Caco-2 (cell line): ENCODE results near the gene NPTN. TPM values are rescaled to one million over a fixed set of nuclear protein-coding genes. Genes with fewer than 3 reads are reported as not detected.

Experiments used
- BruUV-seq: library from RNA; stranded (reverse); fragments of 400-500 nt; replicated peaks from 2 replicates; lab custom pipeline; 2021; lab: Mats Ljungman, UMichigan
- CTCF ChIA-PET: fragments of 300-600 bp; sonication (Branson Sonifier 250); formaldehyde crosslinking; loops from one replicate; lab custom pipeline; 2022; ENCODE audit warnings: antibody characterized with exemption; lab: Charles Lee
- POLR2A ChIA-PET: fragments of 300-600 bp; sonication (Branson Sonifier 250); formaldehyde crosslinking; loops from one replicate; lab custom pipeline; 2022; ENCODE audit warnings: antibody characterized with exemption; lab: Charles Lee
- DNase-seq, 2 experiments: peaks; one replicate each; pipeline versions ENCODE4 v3.0.0 to v3.0.0-alpha.2; 2020 to 2022
- H3K27me3 ChIP-seq: replicated peaks from 2 replicates; pipeline ENCODE4 v1.6.0; 2011; ENCODE audit warnings: low read length; ENCODE audit not compliant: control insufficient read depth, insufficient read depth
- H3K36me3 ChIP-seq: 2 replicates; pipeline ENCODE4 v1.5.1; 2011; ENCODE audit warnings: low read length; ENCODE audit not compliant: control insufficient read depth, insufficient read depth
- H3K4me1 ChIP-seq: fragments of 250-450 bp; sonication (Bioruptor Pico); 2 replicates; pipeline ENCODE4 v1.5.1; 2020; ENCODE audit warnings: mild to moderate bottlenecking
- H3K4me3 ChIP-seq: 2 replicates; pipeline ENCODE4 v1.5.1; 2011; ENCODE audit warnings: low read depth, mild to moderate bottlenecking, control low read depth, low read length
- H3K9me3 ChIP-seq: fragments of 250-450 bp; sonication (Bioruptor Pico); 2 replicates; pipeline ENCODE4 v1.5.1; 2020; ENCODE audit warnings: mild to moderate bottlenecking, moderate library complexity
- H3K27ac Mint-ChIP-seq: one replicate; pipeline ENCODE4 v1.8.0; 2022; ENCODE audit warnings: mixed read lengths; ENCODE audit not compliant: unreplicated experiment
- H3K27me3 Mint-ChIP-seq: one replicate; pipeline ENCODE4 v1.8.0; 2022; ENCODE audit warnings: mixed read lengths; ENCODE audit not compliant: insufficient read depth, unreplicated experiment
- H3K36me3 Mint-ChIP-seq: one replicate; pipeline ENCODE4 v1.8.0; 2022; ENCODE audit warnings: mild to moderate bottlenecking, mixed read lengths; ENCODE audit not compliant: insufficient read depth, unreplicated experiment
- H3K4me1 Mint-ChIP-seq: one replicate; pipeline ENCODE4 v1.8.0; 2022; ENCODE audit warnings: low read depth, mixed read lengths; ENCODE audit not compliant: unreplicated experiment
- H3K4me3 Mint-ChIP-seq: one replicate; pipeline ENCODE4 v1.8.0; 2022; ENCODE audit warnings: mild to moderate bottlenecking, moderate library complexity, mixed read lengths; ENCODE audit not compliant: unreplicated experiment
- H3K9me3 Mint-ChIP-seq: one replicate; pipeline ENCODE4 v1.8.0; 2022; ENCODE audit warnings: mixed read lengths; ENCODE audit not compliant: unreplicated experiment
- CTCF ChIP-seq, 2 experiments: fragments of 200-600 bp in 1 of 2; IDR thresholded peaks; 1 replicate in 1 of 2; 2 replicates in 1 of 2; pipeline versions ENCODE4 v1.5.1 to v1.8.0; 2011 to 2022; ENCODE audit warnings: antibody characterized with exemption in 1 of 2, control low read depth in 1 of 2, inconsistent platforms in 1 of 2, low read depth in 1 of 2, low read length in 1 of 2, mild to moderate bottlenecking in 1 of 2, moderate library complexity in 1 of 2; ENCODE audit not compliant: insufficient read depth in 1 of 2, severe bottlenecking in 1 of 2, unreplicated experiment in 1 of 2
- intact Hi-C: fragments of 100-400 bp; cut with micrococcal nuclease; formaldehyde crosslinking; loops from one replicate; pipeline ENCODE4 v1.10.0; 2022; ENCODE audit not compliant: unreplicated experiment
- total RNA-seq: library from RNA; stranded (reverse); gene quantifications from 2 replicates; pipeline ENCODE4 v1.2.3, GENCODE V29; 2022

Gene NPTN
- total RNA-seq, 1 experiment from 2014 or later, result 124 TPM

- intact Hi-C loops, result no loop called here
- CTCF ChIA-PET, result no interaction called here
- no peaks in the 10 kb centered on the region for H3K27me3 Mint-ChIP-seq
- POLR2A ChIA-PET, result no interaction called here
- no peak for DNase-seq
- no peaks in the 10 kb centered on the region for H3K27me3 ChIP-seq
- H3K9me3 ChIP-seq, result no peaks in the 10 kb centered on the region
- no peak overlapping the region for H3K4me3 ChIP-seq
- no peak for TF ChIP-seq CTCF (IDR thresholded peaks at IDR 0.05; ENCODE audit: insufficient read depth in 1 of 2, low read depth in 1 of 2, low read length in 1 of 2, severe bottlenecking in 1 of 2, unreplicated experiment in 1 of 2)
- no peaks in the 10 kb centered on the region for H3K4me1 ChIP-seq
- no peaks in the 10 kb centered on the region for H3K9me3 Mint-ChIP-seq
- BruUV-seq, result no TSS peak
- no peaks in the 10 kb centered on the region for H3K36me3 Mint-ChIP-seq
- no peaks in the 10 kb centered on the region for H3K4me1 Mint-ChIP-seq
- H3K4me3 Mint-ChIP-seq, result no peak overlapping the region
- no peaks in the 10 kb centered on the region for H3K36me3 ChIP-seq
- H3K27ac Mint-ChIP-seq, result no peak overlapping the region
These were observed 93.0 kb downstream of the NPTN start for GRCh38 chr15:73540161-73540560.

- no peaks in the 10 kb centered on the region for H3K9me3 ChIP-seq
- H3K4me1 Mint-ChIP-seq, result no peaks in the 10 kb centered on the region
- H3K36me3 Mint-ChIP-seq, result no peaks in the 10 kb centered on the region
- intact Hi-C loops, result no loop called here
- H3K4me3 ChIP-seq, result no peak overlapping the region
- BruUV-seq, result no TSS peak
- no peaks in the 10 kb centered on the region for H3K27me3 Mint-ChIP-seq
- H3K27ac Mint-ChIP-seq, result no peak overlapping the region
- no peak overlapping the region for H3K4me3 Mint-ChIP-seq
- H3K36me3 ChIP-seq, result no peaks in the 10 kb centered on the region
- no peaks in the 10 kb centered on the region for H3K27me3 ChIP-seq
- peak; percentile 20 to 45 for DNase-seq
- CTCF ChIA-PET, result interaction anchor here (0.6 kb wide), 2 partner anchors 27 to 158 kb away, joined by 3 to 5 read pairs; no protein-coding TSS in a partner anchor
- H3K9me3 Mint-ChIP-seq, result no peaks in the 10 kb centered on the region
- POLR2A ChIA-PET, result no interaction called here
- no peaks in the 10 kb centered on the region for H3K4me1 ChIP-seq
- no peak for TF ChIP-seq CTCF (IDR thresholded peaks at IDR 0.05; ENCODE audit: insufficient read depth in 1 of 2, low read depth in 1 of 2, low read length in 1 of 2, severe bottlenecking in 1 of 2, unreplicated experiment in 1 of 2)
These were observed 93.7 kb downstream of the NPTN start for GRCh38 chr15:73539212-73540128.

DNA sequence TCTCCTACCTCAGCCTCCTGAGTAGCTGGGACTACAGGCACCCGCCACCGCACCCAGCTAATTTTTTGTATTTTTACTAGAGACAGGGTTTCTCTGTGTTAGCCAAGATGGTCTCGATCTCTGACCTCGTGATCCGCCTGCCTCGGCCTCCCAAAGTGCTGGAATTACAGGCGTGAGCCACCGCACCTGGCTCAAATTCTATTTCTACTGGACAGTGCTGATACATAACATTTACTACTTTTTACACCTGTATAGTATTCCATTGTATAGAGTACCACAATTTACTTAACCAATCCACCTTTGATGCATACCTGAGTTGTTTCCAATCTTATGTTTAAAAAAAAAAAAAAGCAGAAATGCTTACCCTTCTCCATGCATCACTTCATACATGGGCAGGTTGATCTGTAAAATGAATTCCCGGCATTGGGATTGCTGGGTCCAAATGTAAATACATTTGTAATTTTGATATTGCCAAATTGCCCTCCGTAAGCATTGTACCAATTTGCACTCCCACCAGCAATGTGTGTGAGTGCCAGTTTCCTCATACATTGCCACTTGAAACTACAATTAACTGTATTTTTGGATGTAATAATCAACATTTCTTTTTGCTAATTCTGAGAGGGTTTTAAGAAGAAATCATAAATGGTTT lies 94.5 kb downstream of the NPTN start:
- POLR2A ChIA-PET, result no interaction called here
- Histone ChIP-seq H3K36me3 (no peaks in the 10 kb centered on the region), H3K4me3 (no peak overlapping the region), H3K9me3 (no peaks in the 10 kb centered on the region), H3K27me3 (no peaks in the 10 kb centered on the region), H3K4me1 (no peaks in the 10 kb centered on the region)
- Mint-ChIP-seq H3K27me3 (no peaks in the 10 kb centered on the region), H3K36me3 (no peaks in the 10 kb centered on the region), H3K4me1 (no peaks in the 10 kb centered on the region), H3K27ac (no peak overlapping the region), H3K9me3 (no peaks in the 10 kb centered on the region), H3K4me3 (no peak overlapping the region)
- BruUV-seq, result no TSS peak
- intact Hi-C loops, result no loop called here
- no peak for DNase-seq
- no peak for TF ChIP-seq CTCF (IDR thresholded peaks at IDR 0.05; ENCODE audit: insufficient read depth in 1 of 2, low read depth in 1 of 2, low read length in 1 of 2, severe bottlenecking in 1 of 2, unreplicated experiment in 1 of 2)
- CTCF ChIA-PET, result no interaction called here
